ENCODE data around the gene THSD8. TPM values are rescaled to one million over a fixed set of nuclear protein-coding genes. Genes with fewer than 3 reads are reported as not detected.

The THSD8 gene
- total and polyA plus RNA-seq, 2 donors (not counting 1 experiment from before 2014, with no cell fraction given), result not detected

DNA sequence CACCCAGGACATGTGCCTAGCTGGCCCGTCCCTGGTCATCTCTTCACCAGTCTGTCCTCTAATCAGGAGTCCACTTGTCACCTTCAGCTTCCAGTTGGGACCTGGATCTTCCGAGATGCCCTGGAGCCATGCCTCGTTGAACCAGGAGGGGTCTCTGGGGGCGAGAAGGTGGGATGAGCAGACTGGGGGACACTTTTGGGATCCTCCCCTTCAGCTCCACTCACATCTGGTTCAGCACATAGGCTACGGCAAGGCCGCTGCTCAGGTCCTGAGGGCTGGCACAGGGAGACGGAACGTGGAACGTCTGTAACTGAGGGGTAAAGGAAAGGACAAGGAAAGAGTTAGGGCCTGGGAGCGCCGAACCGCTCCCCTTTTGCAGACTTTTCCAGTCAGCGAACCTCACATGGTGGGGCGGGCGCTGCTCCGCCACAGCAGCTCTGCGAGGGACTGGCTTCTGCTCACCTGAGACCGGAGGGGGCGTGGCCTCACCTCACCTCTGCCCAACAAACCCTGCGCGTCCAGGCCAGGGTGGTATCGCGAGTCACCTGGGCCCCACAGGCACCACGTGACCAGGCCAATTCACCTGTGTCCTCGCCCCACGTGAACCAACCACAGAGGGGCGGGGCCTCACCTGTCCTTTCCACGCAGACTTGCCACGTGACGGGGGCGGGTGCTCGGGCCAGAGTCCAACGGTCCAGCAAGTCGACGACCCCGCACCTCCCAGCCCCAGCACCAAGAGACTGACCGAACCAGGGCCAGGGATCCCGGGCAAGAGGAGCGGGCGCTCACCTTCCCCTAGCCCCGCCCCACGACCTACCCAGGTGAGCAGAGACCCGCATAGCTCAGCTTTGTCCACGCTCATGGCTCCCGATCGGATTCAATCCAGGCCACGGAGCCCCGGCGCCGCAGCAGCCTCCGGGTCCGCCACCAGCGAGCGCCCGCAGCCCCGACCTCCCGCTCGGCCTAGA lies 27.0 kb upstream of the THSD8 start, which contains the start of gene HOOK2:
Gene HOOK2, minus strand, starts transcription at position 965 of the 968 bp plus-strand sequence. Its CDS starts 103 bp downstream, at position 862.
- Histone ChIP-seq H3K9ac (ENCODE audit: insufficient read depth, low read length) (peak within 1 kb of the TSS; percentile 45), H2AFZ (ENCODE audit: low read length) (peak within 1 kb of the TSS; percentile 80), H3K4me1 (ENCODE audit: control insufficient read depth, extremely low read depth, insufficient read depth, low read length) (peaks cover 26% of the 10 kb centered on the region), H3K79me2 (ENCODE audit: control insufficient read depth, insufficient read depth, low read length) (no peaks in the 10 kb centered on the region), H3K27me3 (ENCODE audit: control insufficient read depth, insufficient read depth, low read length) (no peaks in the 10 kb centered on the region), H3K36me3 (ENCODE audit: control insufficient read depth, insufficient read depth, low read length) (no peaks in the 10 kb centered on the region), H3K27ac (ENCODE audit: insufficient read depth, low read length) (peak within 1 kb of the TSS; percentile 62), H3K9me3 (ENCODE audit: control insufficient read depth, insufficient read depth, low read depth, low read length) (no peaks in the 10 kb centered on the region), H3K4me2 (ENCODE audit: extremely low read depth, insufficient read depth, low read length) (peak within 1 kb of the TSS; percentile 87), H3K4me3 (replicated peaks in 1 of 4; ENCODE audit: control extremely low read depth in 1 of 4, insufficient read depth in 1 of 4, low read depth in 3 of 4, low read length in 4 of 4) (peak within 1 kb of the TSS; percentile 49 to 75 (median 64)), H4K20me1 (ENCODE audit: control insufficient read depth, extremely low read depth, insufficient read depth, low read length) (no peaks in the 10 kb centered on the region)
- DNase-seq (ENCODE audit: low read depth in 2 of 2), result no peak
- TF ChIP-seq, protein P1, sequence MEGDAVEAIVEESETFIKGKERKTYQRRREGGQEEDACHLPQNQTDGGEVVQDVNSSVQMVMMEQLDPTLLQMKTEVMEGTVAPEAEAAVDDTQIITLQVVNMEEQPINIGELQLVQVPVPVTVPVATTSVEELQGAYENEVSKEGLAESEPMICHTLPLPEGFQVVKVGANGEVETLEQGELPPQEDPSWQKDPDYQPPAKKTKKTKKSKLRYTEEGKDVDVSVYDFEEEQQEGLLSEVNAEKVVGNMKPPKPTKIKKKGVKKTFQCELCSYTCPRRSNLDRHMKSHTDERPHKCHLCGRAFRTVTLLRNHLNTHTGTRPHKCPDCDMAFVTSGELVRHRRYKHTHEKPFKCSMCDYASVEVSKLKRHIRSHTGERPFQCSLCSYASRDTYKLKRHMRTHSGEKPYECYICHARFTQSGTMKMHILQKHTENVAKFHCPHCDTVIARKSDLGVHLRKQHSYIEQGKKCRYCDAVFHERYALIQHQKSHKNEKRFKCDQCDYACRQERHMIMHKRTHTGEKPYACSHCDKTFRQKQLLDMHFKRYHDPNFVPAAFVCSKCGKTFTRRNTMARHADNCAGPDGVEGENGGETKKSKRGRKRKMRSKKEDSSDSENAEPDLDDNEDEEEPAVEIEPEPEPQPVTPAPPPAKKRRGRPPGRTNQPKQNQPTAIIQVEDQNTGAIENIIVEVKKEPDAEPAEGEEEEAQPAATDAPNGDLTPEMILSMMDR (conservative IDR thresholded peaks at IDR 0.05 in 1 of 2, IDR thresholded peaks at IDR 0.05 in 1 of 2; ENCODE audit: low read depth in 1 of 2, low read length in 2 of 2), result no peak
- no peak for TF ChIP-seq EZH2 (IDR thresholded peaks at IDR 0.05; ENCODE audit: low read length, missing control alignments)

DNA sequence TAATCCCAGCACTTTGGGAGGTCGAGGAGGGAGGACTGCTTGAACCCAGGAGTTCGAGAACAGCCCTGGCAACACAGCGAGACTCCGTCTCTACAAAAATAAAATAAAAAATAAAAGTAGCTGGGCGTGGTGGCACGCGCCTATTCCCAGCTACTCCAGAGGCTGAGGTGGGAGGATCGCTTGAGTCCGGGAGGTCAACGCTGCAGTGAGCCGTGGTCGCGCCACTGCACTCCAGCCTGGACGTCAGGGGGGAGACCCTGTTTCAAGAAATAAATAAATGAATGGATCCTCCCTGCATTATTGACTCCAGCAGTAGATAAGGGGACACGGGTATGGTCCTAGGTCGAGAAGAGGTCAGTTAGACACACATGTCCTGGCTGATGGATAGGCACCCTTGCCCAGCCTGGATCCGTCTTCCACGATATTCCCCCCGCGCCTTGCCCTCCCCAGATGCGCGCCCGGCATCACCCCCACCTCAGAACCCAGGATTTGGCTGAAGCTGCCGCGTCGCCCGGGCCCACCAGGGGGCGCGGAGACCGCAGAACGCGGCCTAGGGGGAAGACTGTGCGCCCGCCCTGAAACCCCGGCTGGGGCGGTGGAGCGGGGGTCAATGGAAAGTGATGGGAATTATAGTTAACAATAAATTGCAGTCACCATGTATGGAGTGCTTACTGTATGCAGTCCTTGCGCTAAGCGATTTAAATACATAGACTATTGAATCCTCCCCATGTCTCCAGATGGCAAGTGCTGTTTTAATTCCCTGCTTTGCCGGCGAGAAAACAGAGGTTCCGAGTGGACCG lies 24.5 kb upstream of the THSD8 start:
- TF ChIP-seq, protein P1 (conservative IDR thresholded peaks at IDR 0.05 in 1 of 2, IDR thresholded peaks at IDR 0.05 in 1 of 2; ENCODE audit: low read depth in 1 of 2, low read length in 2 of 2), result peak; percentile 77 to 89
- no peak for TF ChIP-seq EZH2 (IDR thresholded peaks at IDR 0.05; ENCODE audit: low read length, missing control alignments)
- Histone ChIP-seq H3K4me3 (replicated peaks in 1 of 4; ENCODE audit: control extremely low read depth in 1 of 4, insufficient read depth in 1 of 4, low read depth in 3 of 4, low read length in 4 of 4) (peak overlapping the region; percentile 52 to 70 (median 60)), H4K20me1 (ENCODE audit: control insufficient read depth, extremely low read depth, insufficient read depth, low read length) (no peaks in the 10 kb centered on the region), H3K4me2 (ENCODE audit: extremely low read depth, insufficient read depth, low read length) (peak overlapping the region; percentile 96), H2AFZ (ENCODE audit: low read length) (peak overlapping the region; percentile 49), H3K27me3 (ENCODE audit: control insufficient read depth, insufficient read depth, low read length) (no peaks in the 10 kb centered on the region), H3K9ac (ENCODE audit: insufficient read depth, low read length) (peak overlapping the region; percentile 87), H3K9me3 (ENCODE audit: control insufficient read depth, insufficient read depth, low read depth, low read length) (no peaks in the 10 kb centered on the region), H3K36me3 (ENCODE audit: control insufficient read depth, insufficient read depth, low read length) (no peaks in the 10 kb centered on the region), H3K4me1 (ENCODE audit: control insufficient read depth, extremely low read depth, insufficient read depth, low read length) (peaks cover 38% of the 10 kb centered on the region), H3K27ac (ENCODE audit: insufficient read depth, low read length) (peak overlapping the region; percentile 94), H3K79me2 (ENCODE audit: control insufficient read depth, insufficient read depth, low read length) (no peaks in the 10 kb centered on the region)
- peak; percentile 64 to 81 for DNase-seq (ENCODE audit: low read depth in 2 of 2)

Data from fibroblast of lung (primary cell).